Measurements from ENCODE around the gene PRKCA. TPM values are rescaled to one million over a fixed set of nuclear protein-coding genes. Genes with fewer than 3 reads are reported as not detected.

Gene PRKCA
- total RNA-seq, 1 donor from 2014 or later: 16.4 TPM

DNA sequence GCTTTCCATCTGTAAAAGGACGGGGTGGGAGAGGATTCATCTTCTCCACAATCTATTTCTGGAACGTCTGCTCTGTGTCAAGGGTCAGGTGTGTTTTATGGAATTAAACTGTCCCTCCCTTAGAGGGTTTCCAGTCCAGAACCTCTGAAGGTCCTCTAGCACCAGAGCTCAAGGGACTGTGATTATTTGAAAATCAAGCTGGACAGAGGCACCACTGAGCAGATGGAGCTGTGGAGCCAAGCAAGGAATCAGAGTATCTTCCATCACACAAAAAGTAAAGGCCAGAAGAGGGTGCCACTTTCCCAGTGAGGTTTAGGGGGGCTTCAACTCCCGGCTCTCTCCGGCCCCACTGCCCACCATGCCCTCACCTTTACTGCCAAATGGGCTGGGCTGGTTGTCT, 539.3 kb downstream of the PRKCA start:
- Mint-ChIP-seq H3K27ac (no peak overlapping the region), H3K4me3 (ENCODE audit: low read depth) (no peak overlapping the region), H3K4me1 (ENCODE audit: low read depth) (no peaks in the 10 kb centered on the region), H3K36me3 (ENCODE audit: insufficient read depth) (no peaks in the 10 kb centered on the region), H3K27me3 (peaks cover 33% of the 10 kb centered on the region), H3K9me3 (ENCODE audit: low read depth) (no peaks in the 10 kb centered on the region)
- TF ChIP-seq, protein P1, sequence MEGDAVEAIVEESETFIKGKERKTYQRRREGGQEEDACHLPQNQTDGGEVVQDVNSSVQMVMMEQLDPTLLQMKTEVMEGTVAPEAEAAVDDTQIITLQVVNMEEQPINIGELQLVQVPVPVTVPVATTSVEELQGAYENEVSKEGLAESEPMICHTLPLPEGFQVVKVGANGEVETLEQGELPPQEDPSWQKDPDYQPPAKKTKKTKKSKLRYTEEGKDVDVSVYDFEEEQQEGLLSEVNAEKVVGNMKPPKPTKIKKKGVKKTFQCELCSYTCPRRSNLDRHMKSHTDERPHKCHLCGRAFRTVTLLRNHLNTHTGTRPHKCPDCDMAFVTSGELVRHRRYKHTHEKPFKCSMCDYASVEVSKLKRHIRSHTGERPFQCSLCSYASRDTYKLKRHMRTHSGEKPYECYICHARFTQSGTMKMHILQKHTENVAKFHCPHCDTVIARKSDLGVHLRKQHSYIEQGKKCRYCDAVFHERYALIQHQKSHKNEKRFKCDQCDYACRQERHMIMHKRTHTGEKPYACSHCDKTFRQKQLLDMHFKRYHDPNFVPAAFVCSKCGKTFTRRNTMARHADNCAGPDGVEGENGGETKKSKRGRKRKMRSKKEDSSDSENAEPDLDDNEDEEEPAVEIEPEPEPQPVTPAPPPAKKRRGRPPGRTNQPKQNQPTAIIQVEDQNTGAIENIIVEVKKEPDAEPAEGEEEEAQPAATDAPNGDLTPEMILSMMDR (IDR thresholded peaks at IDR 0.05; ENCODE audit: unreplicated experiment): no peak
- no peak for DNase-seq (ENCODE audit: low spot score, unreplicated experiment)

DNA sequence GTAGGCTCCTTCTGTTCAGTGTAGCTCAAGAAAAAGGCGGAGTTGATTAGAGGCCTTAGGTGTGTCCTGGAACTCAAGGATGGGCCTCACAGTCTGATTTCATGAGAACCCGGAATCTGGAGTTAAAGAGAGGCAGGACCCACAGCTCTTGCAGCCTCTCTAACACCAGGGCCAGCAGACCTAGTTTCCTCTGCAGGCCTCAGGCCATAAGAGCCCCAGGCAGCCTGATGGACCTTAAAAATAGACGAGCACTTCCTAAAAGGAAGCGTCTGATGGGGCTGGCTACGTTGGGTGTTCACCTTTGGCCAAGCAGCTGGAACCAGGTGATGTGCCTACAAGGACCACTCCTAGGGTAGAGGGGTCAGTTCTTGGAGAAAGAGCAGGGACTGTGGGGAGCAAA, 540.1 kb downstream of the PRKCA start:
- Mint-ChIP-seq H3K4me3 (ENCODE audit: low read depth) (no peak overlapping the region), H3K9me3 (ENCODE audit: low read depth) (no peaks in the 10 kb centered on the region), H3K27me3 (peaks cover 25% of the 10 kb centered on the region), H3K27ac (no peak overlapping the region), H3K4me1 (ENCODE audit: low read depth) (no peaks in the 10 kb centered on the region), H3K36me3 (ENCODE audit: insufficient read depth) (no peaks in the 10 kb centered on the region)
- no peak for DNase-seq (ENCODE audit: low spot score, unreplicated experiment)
- TF ChIP-seq, protein P1 (IDR thresholded peaks at IDR 0.05; ENCODE audit: unreplicated experiment): no peak

DNA sequence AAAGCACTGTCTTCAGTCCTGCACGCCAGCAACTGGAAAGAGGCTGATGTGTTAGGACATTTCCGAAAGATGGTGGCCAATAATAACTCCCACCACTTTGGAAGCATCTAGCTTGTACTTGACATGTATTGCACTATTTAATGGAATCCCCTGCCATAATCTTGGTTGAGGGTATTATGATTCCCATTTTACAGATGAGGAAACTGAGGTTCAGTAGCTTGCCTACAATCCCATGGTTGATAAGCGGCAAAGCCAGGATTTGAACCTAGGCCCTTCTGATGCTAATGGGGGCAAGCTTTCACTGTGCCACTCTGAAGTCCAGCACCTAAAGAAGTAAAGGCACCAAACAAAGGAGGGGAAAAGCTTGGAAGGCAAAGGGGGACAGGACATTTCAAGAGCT, 540.5 kb downstream of the PRKCA start:
- H3K4me3 Mint-ChIP-seq (ENCODE audit: low read depth): no peak overlapping the region
- no peaks in the 10 kb centered on the region for H3K36me3 Mint-ChIP-seq (ENCODE audit: insufficient read depth)
- no peaks in the 10 kb centered on the region for H3K4me1 Mint-ChIP-seq (ENCODE audit: low read depth)
- TF ChIP-seq, protein P1 (IDR thresholded peaks at IDR 0.05; ENCODE audit: unreplicated experiment): no peak
- peaks cover 23% of the 10 kb centered on the region for H3K27me3 Mint-ChIP-seq
- no peaks in the 10 kb centered on the region for H3K9me3 Mint-ChIP-seq (ENCODE audit: low read depth)
- no peak for DNase-seq (ENCODE audit: low spot score, unreplicated experiment)
- H3K27ac Mint-ChIP-seq: no peak overlapping the region

DNA sequence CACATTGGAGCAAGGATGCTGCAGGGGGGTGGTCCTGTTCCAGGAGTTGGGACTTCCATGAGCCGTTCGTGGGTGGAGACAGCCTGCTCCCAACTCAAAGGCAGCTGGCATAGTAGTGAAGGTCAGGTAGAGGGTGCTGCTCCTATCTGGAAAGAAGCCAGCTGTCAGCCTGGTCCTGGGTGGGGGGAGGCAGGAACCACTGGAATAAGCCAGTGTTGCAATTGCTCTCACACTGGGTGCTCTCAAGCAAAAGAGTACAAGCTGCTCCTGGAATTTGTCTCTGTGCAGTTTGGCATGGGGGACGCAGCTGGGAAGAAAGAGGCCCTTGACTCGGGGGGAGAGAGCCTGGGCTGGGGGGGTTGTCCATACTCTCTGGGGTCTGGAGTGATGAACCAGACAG, 541.2 kb downstream of the PRKCA start:
- H3K4me3 Mint-ChIP-seq (ENCODE audit: low read depth): no peak overlapping the region
- H3K27me3 Mint-ChIP-seq: peaks cover 20% of the 10 kb centered on the region
- H3K27ac Mint-ChIP-seq: no peak overlapping the region
- TF ChIP-seq, protein P1 (IDR thresholded peaks at IDR 0.05; ENCODE audit: unreplicated experiment): no peak
- H3K4me1 Mint-ChIP-seq (ENCODE audit: low read depth): no peaks in the 10 kb centered on the region
- H3K36me3 Mint-ChIP-seq (ENCODE audit: insufficient read depth): no peaks in the 10 kb centered on the region
- no peak for DNase-seq (ENCODE audit: low spot score, unreplicated experiment)
- no peaks in the 10 kb centered on the region for H3K9me3 Mint-ChIP-seq (ENCODE audit: low read depth)

DNA sequence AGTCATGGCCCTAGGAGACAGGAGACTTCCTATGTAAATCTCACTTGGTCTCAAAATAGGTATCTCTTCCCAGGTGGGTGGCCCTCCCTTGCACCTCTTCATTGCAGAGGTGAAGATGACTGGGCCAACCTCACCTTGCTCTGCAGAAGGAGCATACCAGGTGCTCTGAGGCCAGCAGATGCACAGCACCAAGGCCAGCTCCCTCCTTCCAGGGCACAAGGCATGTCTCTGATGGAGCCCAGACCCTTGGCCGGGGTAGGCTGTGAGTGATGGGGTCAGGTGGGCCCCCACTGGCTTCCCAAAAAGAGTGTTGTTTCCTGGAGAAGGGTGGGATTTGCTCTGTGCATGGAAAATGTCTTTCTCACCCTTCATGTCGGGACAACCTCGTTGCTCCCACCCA, 545.3 kb downstream of the PRKCA start:
- Mint-ChIP-seq H3K27ac (no peak overlapping the region), H3K4me3 (ENCODE audit: low read depth) (no peak overlapping the region), H3K27me3 (peaks cover 18% of the 10 kb centered on the region), H3K9me3 (ENCODE audit: low read depth) (no peaks in the 10 kb centered on the region), H3K4me1 (ENCODE audit: low read depth) (no peaks in the 10 kb centered on the region), H3K36me3 (ENCODE audit: insufficient read depth) (no peaks in the 10 kb centered on the region)
- no peak for DNase-seq (ENCODE audit: low spot score, unreplicated experiment)
- TF ChIP-seq, protein P1 (IDR thresholded peaks at IDR 0.05; ENCODE audit: unreplicated experiment): no peak

Data from progenitor cell of endocrine pancreas (in vitro differentiated cells).